Testis (tissue), 2 donors: ENCODE results near the gene CNTN4.

ENCODE experiments used
- CTCF ChIP-seq, 3 experiments: fragments of 450-650 bp in 2 of 3; fragments of 200-600 bp in 1 of 3; sonication (generic) in 1 of 3; IDR thresholded peaks; one replicate each; pipeline ENCODE4 v1.5.1; 2016 to 2019; ENCODE audit warnings: antibody characterized with exemption in 3 of 3, mild to moderate bottlenecking in 2 of 3, moderate library complexity in 1 of 3
- POLR2A ChIP-seq: fragments of 450-650 bp; IDR thresholded peaks from one replicate; pipeline ENCODE4 v1.6.1; 2017; ENCODE audit warnings: antibody characterized with exemption, mild to moderate bottlenecking, moderate library complexity

GRCh38 chr3:2862366-2862765 is 763.7 kb downstream of the CNTN4 start:
- no peak for TF ChIP-seq CTCF (IDR thresholded peaks at IDR 0.05)
- TF ChIP-seq POLR2A = no peak
